ENCODE data around the gene SLX9.

GRCh38 chr21:44914176-44914874, 25.5 kb upstream of the SLX9 start:
- TF ChIP-seq EZH2 (IDR thresholded peaks at IDR 0.05; ENCODE audit: low read length) (no peak), CTCF (optimal IDR thresholded peaks at IDR 0.05 in 1 of 3, IDR thresholded peaks at IDR 0.05 in 1 of 3, conservative IDR thresholded peaks at IDR 0.05 in 1 of 3; ENCODE audit: extremely low read depth in 1 of 3, insufficient read depth in 2 of 3, low read length in 3 of 3) (no peak)

Measured in keratinocyte (primary cell).